ENCODE measurements around the gene BSPRY. TPM values are rescaled to one million over a fixed set of nuclear protein-coding genes. Genes with fewer than 3 reads are reported as not detected.
A peak's percentile ranks its signal among the peaks of the same experiment; 100 is the strongest.
"Not testable (repeated sequence)": the region's sequence is repeated elsewhere in the genome, so short reads cannot be mapped to it uniquely, and the experiment has no call there.

BSPRY gene
- total RNA-seq, 1 donor from 2014 or later: 0.37 TPM

DNA sequence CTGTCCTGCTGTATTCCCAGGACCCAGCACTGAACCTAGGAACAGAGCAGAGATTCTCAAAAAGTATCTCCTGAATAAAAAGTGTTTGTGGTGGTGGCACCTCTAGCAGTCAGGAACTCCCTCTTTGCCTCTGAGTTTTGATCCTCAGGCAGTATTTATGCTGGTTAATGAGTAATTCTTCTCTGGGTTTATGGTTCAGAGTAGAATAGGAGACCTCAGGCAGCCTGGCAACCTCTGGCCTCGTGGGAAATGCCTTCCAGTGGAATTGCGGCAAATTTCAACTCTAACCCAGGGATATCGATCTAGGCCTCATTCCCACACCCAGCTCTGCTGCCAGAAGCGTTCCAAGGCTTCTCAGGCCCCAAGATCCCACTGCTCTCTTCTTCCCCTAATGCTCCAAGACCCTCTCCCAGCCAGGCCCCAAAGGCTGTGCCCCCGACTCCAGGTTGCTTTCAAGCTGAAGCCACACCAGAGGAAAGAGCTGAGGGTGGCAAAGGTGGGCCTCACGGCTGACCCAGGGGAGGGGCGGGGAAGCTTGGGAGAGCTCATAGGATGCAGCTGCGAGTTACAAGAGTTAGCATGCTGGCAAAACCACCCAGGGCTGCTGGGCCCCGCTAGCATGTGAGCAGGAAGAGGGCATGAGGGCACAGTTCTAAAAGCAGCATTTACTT lies 38.4 kb downstream of the BSPRY start:
- intact Hi-C loops (cut with micrococcal nuclease): no loop called here
- DNase-seq: no peak
- no peak for ATAC-seq

DNA sequence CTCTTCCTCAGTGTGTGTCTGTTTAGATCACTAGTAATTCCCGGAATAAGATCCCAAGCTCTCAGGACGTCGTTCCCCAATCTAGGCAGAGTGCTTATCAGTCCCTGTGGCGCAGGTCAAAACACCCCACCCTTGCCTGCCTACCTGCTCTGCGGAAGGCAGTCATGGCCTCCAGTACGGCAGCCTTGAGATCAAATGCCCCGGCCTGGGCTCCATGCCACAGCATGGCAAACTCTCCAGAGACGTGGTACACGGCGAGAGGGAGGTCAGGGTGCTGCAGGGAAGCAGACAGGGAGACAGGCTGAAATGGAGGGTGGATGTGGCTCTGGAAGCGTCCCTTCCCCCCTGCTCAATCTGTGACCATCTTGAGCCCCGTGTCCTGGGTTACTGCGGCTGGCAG lies 39.5 kb downstream of the BSPRY start:
- no peak for ATAC-seq
- intact Hi-C loops (cut with micrococcal nuclease): no loop called here
- no peak for DNase-seq

DNA sequence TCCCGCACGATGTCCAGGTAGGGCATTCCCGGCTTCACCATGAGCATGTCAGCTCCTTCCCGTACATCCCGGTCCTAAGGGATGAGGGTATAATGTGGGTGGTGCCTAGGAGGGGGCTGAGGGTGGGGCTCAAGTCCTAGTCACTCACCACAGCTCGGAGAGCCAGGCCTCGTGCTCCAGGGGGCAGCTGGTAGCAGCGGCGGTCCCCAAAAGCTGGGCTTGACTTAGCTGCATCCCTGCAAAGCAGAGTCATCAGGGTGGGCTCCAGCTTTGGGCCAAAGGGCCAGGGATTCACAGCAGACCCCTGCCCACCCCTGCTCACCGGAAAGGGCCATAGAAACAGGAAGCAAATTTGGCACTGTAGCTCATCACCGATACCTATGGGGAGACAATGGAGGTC lies 40.1 kb downstream of the BSPRY start:
- intact Hi-C loops (cut with micrococcal nuclease): no loop called here
- ATAC-seq (no peak), DNase-seq (no peak)

DNA sequence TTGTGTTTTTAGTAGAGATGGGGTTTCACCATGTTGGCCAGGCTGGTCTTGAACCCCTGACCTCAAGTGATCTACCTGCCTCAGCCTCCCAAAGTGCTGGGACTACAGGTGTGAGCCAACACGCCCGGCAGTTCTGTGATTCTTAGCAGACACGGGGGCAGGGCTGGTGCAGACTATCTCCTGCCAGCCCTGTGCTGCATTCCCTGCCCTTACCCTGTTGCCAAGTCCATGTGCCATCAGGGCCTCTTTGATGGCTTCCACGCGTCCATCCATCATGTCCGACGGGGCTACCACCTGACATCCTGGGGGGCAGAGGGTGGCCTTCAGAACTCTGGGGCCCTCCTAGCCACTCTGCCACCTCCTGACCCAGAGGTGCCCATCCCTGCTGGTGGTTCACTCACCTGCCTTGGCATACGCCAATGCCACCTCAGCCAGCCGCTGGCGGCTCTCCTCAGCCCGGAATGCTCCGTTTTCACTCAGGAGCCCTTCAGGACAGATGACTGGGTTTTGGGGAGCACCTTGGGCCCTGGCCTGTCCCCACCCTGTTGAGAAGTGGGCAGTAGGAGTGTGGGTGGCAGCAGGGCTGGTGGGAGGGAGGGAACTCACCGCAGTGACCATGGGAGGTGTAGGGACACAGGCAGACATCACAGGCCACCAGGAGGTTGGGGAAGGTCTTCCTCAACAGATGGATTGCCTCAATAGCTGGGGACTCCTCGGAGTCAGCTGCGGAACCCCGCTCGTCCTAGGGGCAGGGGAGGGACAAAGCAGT lies 41.0 kb downstream of the BSPRY start:
- DNase-seq (no peak), ATAC-seq (no peak)
- intact Hi-C loops (cut with micrococcal nuclease): no loop called here

GRCh38 chr9:113391917-113392316 lies 42.6 kb downstream of the BSPRY start:
- ATAC-seq (no peak), DNase-seq (no peak)
- intact Hi-C loops (cut with micrococcal nuclease): no loop called here

DNA sequence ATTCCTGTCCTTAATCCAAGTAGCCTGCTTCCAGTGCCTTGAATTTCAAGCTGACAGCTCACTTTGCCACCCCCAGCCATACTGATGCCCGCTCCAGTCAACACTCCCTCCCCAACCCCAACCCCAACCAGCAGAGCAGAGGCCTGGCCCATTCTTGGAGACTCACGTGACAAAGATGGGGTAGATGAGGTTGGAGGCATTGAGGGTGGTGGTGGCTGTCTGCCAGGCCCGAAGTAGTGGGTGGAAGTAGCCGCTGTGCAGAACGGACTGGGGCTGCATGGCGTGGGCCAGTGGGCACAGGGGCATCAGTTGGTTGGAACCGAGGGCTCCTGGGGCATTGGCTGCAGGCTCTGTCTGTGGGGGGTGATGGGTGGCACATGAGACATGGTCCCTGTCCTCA lies 43.9 kb downstream of the BSPRY start:
- DNase-seq (no peak), ATAC-seq (no peak)
- intact Hi-C loops (cut with micrococcal nuclease): no loop called here

- no peak for ATAC-seq
Observed at GRCh38 chr9:113395000-113395861, 45.9 kb downstream of the BSPRY start.

DNA sequence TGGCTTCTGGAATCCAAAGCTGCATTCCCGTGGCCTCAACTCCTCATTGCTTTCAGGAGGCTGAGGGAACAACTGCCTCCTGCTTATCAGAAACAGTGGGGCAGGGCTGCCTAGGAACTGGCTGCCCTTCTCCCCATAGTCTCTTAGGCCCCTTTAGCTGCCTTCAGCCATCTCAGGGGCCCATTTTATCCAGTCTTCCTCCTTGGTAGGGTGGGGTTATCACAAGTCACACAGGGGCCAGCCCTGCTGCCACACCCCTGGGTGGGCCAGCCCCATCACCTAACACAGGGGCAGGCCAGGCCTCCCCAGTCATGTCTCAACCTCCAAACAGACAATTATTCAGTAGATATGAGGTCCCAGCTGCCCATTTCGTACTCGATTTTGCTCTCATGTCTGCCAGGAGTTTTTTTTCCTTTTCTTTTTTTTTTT lies 47.9 kb downstream of the BSPRY start:
- ATAC-seq (no peak), DNase-seq (no peak)
- intact Hi-C loops (cut with micrococcal nuclease): no loop called here

More at GRCh38 chr9:113395000-113395861, 45.9 kb downstream of the BSPRY start:
- no peak for DNase-seq
- intact Hi-C loops (cut with micrococcal nuclease): no loop called here

DNA sequence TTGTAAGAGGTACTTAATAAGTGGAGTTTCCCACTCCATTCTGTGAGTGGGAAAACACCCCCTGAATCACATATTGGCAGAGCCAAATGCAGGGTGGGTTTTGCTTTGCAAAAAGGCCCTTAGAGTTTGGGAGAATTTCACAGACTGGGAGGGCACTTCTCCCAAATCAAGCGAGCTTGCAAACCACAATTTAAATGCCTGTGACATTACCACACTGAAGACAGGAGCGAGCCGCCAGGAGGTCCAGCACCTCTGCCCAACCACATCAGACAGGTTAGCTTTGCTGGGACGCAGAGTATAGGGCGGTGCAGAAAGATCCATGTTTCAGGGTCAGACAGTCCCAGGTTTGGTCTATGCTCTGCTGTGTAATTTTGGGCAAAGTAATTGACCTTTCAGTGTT lies 49.5 kb downstream of the BSPRY start:
- no peak for ATAC-seq
- intact Hi-C loops (cut with micrococcal nuclease): no loop called here
- DNase-seq: no peak

- ATAC-seq (no peak), DNase-seq (peak; percentile 49)
- intact Hi-C loops (cut with micrococcal nuclease): no loop called here
Observed at GRCh38 chr9:113399646-113400200, 50.4 kb downstream of the BSPRY start.

DNA sequence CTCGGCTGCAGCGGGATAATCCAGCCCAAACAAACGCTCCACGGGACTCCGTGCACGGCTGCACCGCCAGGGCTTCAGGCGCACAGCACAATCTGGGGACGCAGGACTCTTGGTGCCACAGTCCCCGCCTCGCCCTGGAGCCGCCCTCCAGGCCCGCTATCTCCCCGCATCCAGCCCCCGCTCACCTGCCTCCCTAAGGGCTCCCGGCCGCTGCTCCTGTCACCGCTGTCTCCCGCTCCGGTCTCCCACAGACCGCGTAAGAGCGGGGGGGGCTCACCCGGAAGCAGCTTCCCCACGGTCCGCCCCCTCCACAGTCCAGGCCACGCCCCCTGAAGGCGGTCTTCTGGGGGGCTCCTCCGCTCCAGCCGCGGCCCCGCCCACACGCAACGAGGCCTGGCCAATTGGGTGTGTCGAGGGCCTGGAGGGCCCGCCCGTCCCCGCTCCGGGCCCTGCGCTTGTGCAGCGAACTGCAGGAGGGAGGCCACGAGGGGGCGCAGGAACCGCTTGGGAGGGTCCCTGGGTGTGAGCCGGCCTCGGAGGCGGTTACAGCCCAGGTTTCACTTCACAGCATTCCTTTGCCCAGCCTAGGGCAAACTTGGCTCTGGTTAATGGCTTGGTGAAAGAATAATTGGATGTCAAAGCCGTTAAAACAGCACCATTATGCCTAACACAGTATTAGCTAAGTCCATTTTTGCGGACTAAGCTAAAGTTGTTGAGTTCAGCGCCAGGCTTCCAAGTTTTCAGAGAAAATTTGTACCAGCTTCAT lies 51.9 kb downstream of the BSPRY start, which contains the start of gene ALAD:
Gene ALAD, minus strand, starts transcription at position 258 of the 766 bp plus-strand sequence. CDS start 7,725 bp downstream, outside the sequence.
- peak; percentile 100 for DNase-seq
- ATAC-seq: peak; percentile 99
- intact Hi-C loops (cut with micrococcal nuclease): no loop called here

DNA sequence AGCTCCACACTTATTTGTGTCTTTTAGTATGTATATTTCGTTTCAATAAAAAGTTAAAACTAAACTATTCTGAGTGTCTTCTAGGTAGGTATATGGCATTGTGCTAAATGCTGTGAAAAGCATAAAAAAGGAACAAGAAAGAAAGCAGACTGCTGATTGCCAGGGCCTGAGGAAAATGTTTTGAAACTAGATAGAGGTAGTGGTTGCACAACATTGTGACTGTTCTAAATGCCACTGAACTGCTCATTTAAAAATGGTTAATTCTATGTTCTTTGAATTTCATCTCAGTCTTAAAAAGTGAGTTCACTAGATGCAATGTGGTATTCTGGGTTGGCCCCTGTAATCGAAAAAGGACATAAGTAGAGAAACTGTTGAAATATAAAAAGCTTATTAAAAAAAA lies 54.3 kb downstream of the BSPRY start:
- DNase-seq (no peak), ATAC-seq (no peak)
- intact Hi-C loops (cut with micrococcal nuclease): no loop called here

- intact Hi-C loops (cut with micrococcal nuclease); ATAC-seq; DNase-seq: not testable (repeated sequence)
Observed at GRCh38 chr9:113406353-113406752, 57.0 kb downstream of the BSPRY start.

DNA sequence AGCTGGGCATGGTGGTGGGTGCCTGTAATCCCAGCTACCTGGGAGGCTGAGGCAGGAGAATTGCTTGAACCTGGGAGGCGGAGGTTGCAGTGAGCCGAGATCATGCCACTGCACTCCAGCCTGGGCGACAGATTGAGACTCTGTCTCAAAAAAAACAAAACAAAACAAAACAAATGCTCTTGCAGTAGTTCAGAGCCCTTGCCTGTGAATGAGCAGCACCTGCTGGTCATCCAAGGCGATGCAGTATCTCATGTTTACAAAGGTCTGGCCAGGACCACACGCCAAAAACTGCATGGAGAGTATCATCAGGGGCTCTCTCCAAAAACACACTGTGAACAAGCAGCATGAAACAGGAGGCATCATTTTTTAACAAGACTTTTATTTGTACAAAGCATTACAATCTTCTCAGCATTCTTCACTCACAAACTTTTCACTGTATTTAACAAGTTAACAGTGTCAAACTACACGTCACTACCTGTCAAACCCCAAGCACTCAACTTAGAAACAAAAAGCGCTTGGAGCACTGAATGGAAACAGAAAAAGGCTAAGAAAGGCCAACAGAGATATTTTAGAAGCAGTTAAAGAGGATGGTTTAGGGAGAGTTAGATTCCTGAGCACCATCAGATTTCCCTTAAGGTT lies 57.7 kb downstream of the BSPRY start:
- intact Hi-C loops (cut with micrococcal nuclease); ATAC-seq: not testable (repeated sequence)
- DNase-seq: peak; percentile 67

GRCh38 chr9:113409481-113409880 lies 60.1 kb downstream of the BSPRY start:
- DNase-seq (no peak), ATAC-seq (no peak)
- intact Hi-C loops (cut with micrococcal nuclease): no loop called here

DNA sequence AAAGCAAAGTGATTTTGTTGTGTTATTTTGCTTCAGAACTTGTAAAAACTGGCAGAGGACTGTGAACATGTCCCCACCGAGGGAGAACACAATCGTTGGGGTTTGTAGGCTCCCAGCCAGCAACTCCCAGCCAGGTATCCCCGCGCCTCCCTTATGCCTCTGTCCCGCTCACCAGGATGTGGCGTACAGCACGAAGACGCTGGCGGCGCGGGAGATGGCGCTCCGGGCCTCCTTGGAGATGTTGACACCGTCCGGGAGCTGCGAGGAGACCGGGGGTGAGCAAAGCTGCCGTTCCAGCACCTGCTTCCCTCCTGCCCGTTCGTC lies 60.5 kb downstream of the BSPRY start:
- intact Hi-C loops (cut with micrococcal nuclease): no loop called here
- peak; percentile 0 for ATAC-seq
- no peak for DNase-seq

GRCh38 chr9:113410207-113410864 lies 61.0 kb downstream of the BSPRY start, which contains the start of the genes C9orf43 and POLE3:
Gene C9orf43 (plus strand): TSS chr9:113410747. CDS start chr9:113413494, 2,747 bp downstream.
Gene POLE3 (minus strand): TSS chr9:113410675. CDS start chr9:113410293, 382 bp downstream.
- DNase-seq (peak; percentile 98), ATAC-seq (peak; percentile 98)
- intact Hi-C loops (cut with micrococcal nuclease): no loop called here
